Measurements from ENCODE around the gene CRYZL1.

Gene CRYZL1

GRCh38 chr21:33554982-33555344 lies 86.6 kb downstream of the CRYZL1 start:
- Histone ChIP-seq H3K9me3 (ENCODE audit: insufficient read depth, low read depth, low read length) (no peaks in the 10 kb centered on the region), H3K27me3 (ENCODE audit: insufficient read depth, low read length) (no peaks in the 10 kb centered on the region), H3K36me3 (ENCODE audit: insufficient read depth, low read depth, low read length) (peaks cover 98% of the 10 kb centered on the region), H3K9ac (ENCODE audit: low read depth, low read length) (no peak overlapping the region), H3K27ac (ENCODE audit: low read length) (no peak overlapping the region), H3K4me3 (ENCODE audit: low read length) (no peak overlapping the region), H3K4me1 (ENCODE audit: insufficient read depth, low read length) (no peaks in the 10 kb centered on the region)

- H3K9ac ChIP-seq (ENCODE audit: low read depth, low read length): no peak overlapping the region
- no peaks in the 10 kb centered on the region for H3K9me3 ChIP-seq (ENCODE audit: insufficient read depth, low read depth, low read length)
- no peaks in the 10 kb centered on the region for H3K4me1 ChIP-seq (ENCODE audit: insufficient read depth, low read length)
- no peaks in the 10 kb centered on the region for H3K27me3 ChIP-seq (ENCODE audit: insufficient read depth, low read length)
- no peak overlapping the region for H3K4me3 ChIP-seq (ENCODE audit: low read length)
- H3K27ac ChIP-seq (ENCODE audit: low read length): no peak overlapping the region
- peaks cover 98% of the 10 kb centered on the region for H3K36me3 ChIP-seq (ENCODE audit: insufficient read depth, low read depth, low read length)
Observed at GRCh38 chr21:33554236-33554981, 87.1 kb downstream of the CRYZL1 start.

- Histone ChIP-seq H3K27ac (ENCODE audit: low read length) (no peak overlapping the region), H3K9me3 (ENCODE audit: insufficient read depth, low read depth, low read length) (no peaks in the 10 kb centered on the region), H3K4me1 (ENCODE audit: insufficient read depth, low read length) (no peaks in the 10 kb centered on the region), H3K36me3 (ENCODE audit: insufficient read depth, low read depth, low read length) (peaks cover 98% of the 10 kb centered on the region), H3K27me3 (ENCODE audit: insufficient read depth, low read length) (no peaks in the 10 kb centered on the region), H3K4me3 (ENCODE audit: low read length) (no peak overlapping the region), H3K9ac (ENCODE audit: low read depth, low read length) (no peak overlapping the region)
Observed at GRCh38 chr21:33552999-33553598, 88.4 kb downstream of the CRYZL1 start.

GRCh38 chr21:33552093-33552998 lies 89.2 kb downstream of the CRYZL1 start:
- H3K9ac ChIP-seq (ENCODE audit: low read depth, low read length): no peak overlapping the region
- H3K36me3 ChIP-seq (ENCODE audit: insufficient read depth, low read depth, low read length): peaks cover 98% of the 10 kb centered on the region
- no peaks in the 10 kb centered on the region for H3K27me3 ChIP-seq (ENCODE audit: insufficient read depth, low read length)
- no peak overlapping the region for H3K4me3 ChIP-seq (ENCODE audit: low read length)
- H3K4me1 ChIP-seq (ENCODE audit: insufficient read depth, low read length): 0 out of 2 replicates have a peak, but pooled peaks cover under 1% of the 10 kb centered on the region
- H3K9me3 ChIP-seq (ENCODE audit: insufficient read depth, low read depth, low read length): no peaks in the 10 kb centered on the region
- H3K27ac ChIP-seq (ENCODE audit: low read length): no peak overlapping the region

- H3K27me3 ChIP-seq (ENCODE audit: insufficient read depth, low read length): no peaks in the 10 kb centered on the region
- no peak overlapping the region for H3K27ac ChIP-seq (ENCODE audit: low read length)
- H3K9ac ChIP-seq (ENCODE audit: low read depth, low read length): no peak overlapping the region
- H3K4me1 ChIP-seq (ENCODE audit: insufficient read depth, low read length): 0 out of 2 replicates have a peak, but pooled peaks cover 2% of the 10 kb centered on the region
- H3K36me3 ChIP-seq (ENCODE audit: insufficient read depth, low read depth, low read length): peaks cover 98% of the 10 kb centered on the region
- no peak overlapping the region for H3K4me3 ChIP-seq (ENCODE audit: low read length)
- no peaks in the 10 kb centered on the region for H3K9me3 ChIP-seq (ENCODE audit: insufficient read depth, low read depth, low read length)
Observed at GRCh38 chr21:33551664-33552063, 89.9 kb downstream of the CRYZL1 start.

GRCh38 chr21:33550772-33551660 lies 90.5 kb downstream of the CRYZL1 start:
- Histone ChIP-seq H3K4me1 (ENCODE audit: insufficient read depth, low read length) (0 out of 2 replicates have a peak, but pooled peaks cover 2% of the 10 kb centered on the region), H3K4me3 (ENCODE audit: low read length) (no peak overlapping the region), H3K9ac (ENCODE audit: low read depth, low read length) (no peak overlapping the region), H3K9me3 (ENCODE audit: insufficient read depth, low read depth, low read length) (no peaks in the 10 kb centered on the region), H3K27me3 (ENCODE audit: insufficient read depth, low read length) (no peaks in the 10 kb centered on the region), H3K27ac (ENCODE audit: low read length) (no peak overlapping the region), H3K36me3 (ENCODE audit: insufficient read depth, low read depth, low read length) (peaks cover 99% of the 10 kb centered on the region)

GRCh38 chr21:33549848-33550771 lies 91.4 kb downstream of the CRYZL1 start:
- Histone ChIP-seq H3K27ac (ENCODE audit: low read length) (no peak overlapping the region), H3K9me3 (ENCODE audit: insufficient read depth, low read depth, low read length) (no peaks in the 10 kb centered on the region), H3K4me3 (ENCODE audit: low read length) (no peak overlapping the region), H3K9ac (ENCODE audit: low read depth, low read length) (no peak overlapping the region), H3K36me3 (ENCODE audit: insufficient read depth, low read depth, low read length) (peaks cover 92% of the 10 kb centered on the region), H3K27me3 (ENCODE audit: insufficient read depth, low read length) (no peaks in the 10 kb centered on the region), H3K4me1 (ENCODE audit: insufficient read depth, low read length) (0 out of 2 replicates have a peak, but pooled peaks cover 5% of the 10 kb centered on the region)

GRCh38 chr21:33546086-33546485 lies 95.5 kb downstream of the CRYZL1 start:
- H3K9ac ChIP-seq (ENCODE audit: low read depth, low read length): no peak overlapping the region
- no peaks in the 10 kb centered on the region for H3K9me3 ChIP-seq (ENCODE audit: insufficient read depth, low read depth, low read length)
- no peaks in the 10 kb centered on the region for H3K27me3 ChIP-seq (ENCODE audit: insufficient read depth, low read length)
- peaks cover 13% of the 10 kb centered on the region; the same call in 1 of the 2 replicates for H3K4me1 ChIP-seq (ENCODE audit: insufficient read depth, low read length)
- H3K4me3 ChIP-seq (ENCODE audit: low read length): no peak overlapping the region
- H3K27ac ChIP-seq (ENCODE audit: low read length): no peak overlapping the region
- H3K36me3 ChIP-seq (ENCODE audit: insufficient read depth, low read depth, low read length): peaks cover 54% of the 10 kb centered on the region

- H3K4me1 ChIP-seq (ENCODE audit: insufficient read depth, low read length): peaks cover 18% of the 10 kb centered on the region; the same call in 1 of the 2 replicates
- H3K27ac ChIP-seq (ENCODE audit: low read length): no peak overlapping the region
- peak overlapping the region; percentile 91 for H3K4me3 ChIP-seq (ENCODE audit: low read length)
- H3K9me3 ChIP-seq (ENCODE audit: insufficient read depth, low read depth, low read length): no peaks in the 10 kb centered on the region
- H3K9ac ChIP-seq (ENCODE audit: low read depth, low read length): peak overlapping the region; percentile 97
- no peaks in the 10 kb centered on the region for H3K27me3 ChIP-seq (ENCODE audit: insufficient read depth, low read length)
- peaks cover 51% of the 10 kb centered on the region for H3K36me3 ChIP-seq (ENCODE audit: insufficient read depth, low read depth, low read length)
Observed at GRCh38 chr21:33544451-33545195, 96.9 kb downstream of the CRYZL1 start.

Data from iPS-20b (cell line).